ENCODE results near the gene TOR2A.

The TOR2A gene

DNA sequence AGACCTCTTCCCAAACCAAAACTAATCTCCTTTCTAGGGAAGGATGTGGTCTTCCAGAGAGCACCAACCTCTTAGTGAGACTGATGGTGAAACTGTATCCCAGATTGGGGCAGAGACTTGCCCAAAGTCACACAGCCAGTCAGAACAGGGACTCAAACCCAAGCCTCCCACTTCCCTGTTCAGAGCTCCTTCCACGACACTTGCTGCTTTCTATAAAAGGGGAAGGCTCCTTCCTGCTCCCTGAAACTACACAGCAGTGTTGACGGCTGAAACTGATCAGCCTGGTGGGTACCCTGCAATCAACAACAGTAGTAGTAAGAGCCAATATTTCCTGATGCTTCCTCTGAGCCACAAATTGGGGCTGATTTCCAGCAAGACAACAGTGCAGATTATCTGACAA, 1.5 kb downstream of the TOR2A start:
- DNase-seq (ENCODE audit: extremely low read depth, insufficient read length) = no peak
- H3K36me3 ChIP-seq (ENCODE audit: control insufficient read depth, insufficient read depth, low read length) = peaks cover 5% of the 10 kb centered on the region
- H3K27me3 ChIP-seq (replicated peaks; ENCODE audit: control insufficient read depth, insufficient read depth, low read length) = no peaks in the 10 kb centered on the region
- TF ChIP-seq, protein P1, sequence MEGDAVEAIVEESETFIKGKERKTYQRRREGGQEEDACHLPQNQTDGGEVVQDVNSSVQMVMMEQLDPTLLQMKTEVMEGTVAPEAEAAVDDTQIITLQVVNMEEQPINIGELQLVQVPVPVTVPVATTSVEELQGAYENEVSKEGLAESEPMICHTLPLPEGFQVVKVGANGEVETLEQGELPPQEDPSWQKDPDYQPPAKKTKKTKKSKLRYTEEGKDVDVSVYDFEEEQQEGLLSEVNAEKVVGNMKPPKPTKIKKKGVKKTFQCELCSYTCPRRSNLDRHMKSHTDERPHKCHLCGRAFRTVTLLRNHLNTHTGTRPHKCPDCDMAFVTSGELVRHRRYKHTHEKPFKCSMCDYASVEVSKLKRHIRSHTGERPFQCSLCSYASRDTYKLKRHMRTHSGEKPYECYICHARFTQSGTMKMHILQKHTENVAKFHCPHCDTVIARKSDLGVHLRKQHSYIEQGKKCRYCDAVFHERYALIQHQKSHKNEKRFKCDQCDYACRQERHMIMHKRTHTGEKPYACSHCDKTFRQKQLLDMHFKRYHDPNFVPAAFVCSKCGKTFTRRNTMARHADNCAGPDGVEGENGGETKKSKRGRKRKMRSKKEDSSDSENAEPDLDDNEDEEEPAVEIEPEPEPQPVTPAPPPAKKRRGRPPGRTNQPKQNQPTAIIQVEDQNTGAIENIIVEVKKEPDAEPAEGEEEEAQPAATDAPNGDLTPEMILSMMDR (IDR thresholded peaks at IDR 0.05; ENCODE audit: insufficient read depth, low read length, poor library complexity, severe bottlenecking) = no peak
- H3K4me3 ChIP-seq (replicated peaks; ENCODE audit: low read depth, low read length) = no peak overlapping the region

DNA sequence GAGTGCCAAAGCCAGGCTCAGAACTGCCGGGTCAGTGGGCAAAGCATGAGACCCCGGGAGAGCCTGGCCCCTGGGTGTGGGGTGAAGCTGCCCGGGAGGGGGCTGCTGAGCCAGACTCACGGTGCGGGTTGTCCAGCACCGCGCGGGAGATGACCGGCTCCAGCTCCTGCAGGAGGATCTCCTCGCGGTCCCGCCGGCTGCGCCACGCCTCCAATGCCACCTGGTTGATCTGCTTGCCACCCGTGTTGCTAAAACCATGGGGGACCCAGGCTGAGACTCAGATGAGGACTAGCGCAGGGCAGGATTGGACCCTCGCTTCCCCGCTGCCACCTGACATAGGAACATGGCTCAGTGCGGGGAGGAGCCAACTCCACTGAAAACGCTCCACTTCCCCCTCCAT, 2.6 kb downstream of the TOR2A start:
- Histone ChIP-seq H3K4me3 (replicated peaks; ENCODE audit: low read depth, low read length) (no peak overlapping the region), H3K27me3 (replicated peaks; ENCODE audit: control insufficient read depth, insufficient read depth, low read length) (no peaks in the 10 kb centered on the region), H3K36me3 (ENCODE audit: control insufficient read depth, insufficient read depth, low read length) (peaks cover 2% of the 10 kb centered on the region; the same call in 1 of the 2 replicates)
- DNase-seq (ENCODE audit: extremely low read depth, insufficient read length) = no peak
- TF ChIP-seq, protein P1 (IDR thresholded peaks at IDR 0.05; ENCODE audit: insufficient read depth, low read length, poor library complexity, severe bottlenecking) = no peak

DNA sequence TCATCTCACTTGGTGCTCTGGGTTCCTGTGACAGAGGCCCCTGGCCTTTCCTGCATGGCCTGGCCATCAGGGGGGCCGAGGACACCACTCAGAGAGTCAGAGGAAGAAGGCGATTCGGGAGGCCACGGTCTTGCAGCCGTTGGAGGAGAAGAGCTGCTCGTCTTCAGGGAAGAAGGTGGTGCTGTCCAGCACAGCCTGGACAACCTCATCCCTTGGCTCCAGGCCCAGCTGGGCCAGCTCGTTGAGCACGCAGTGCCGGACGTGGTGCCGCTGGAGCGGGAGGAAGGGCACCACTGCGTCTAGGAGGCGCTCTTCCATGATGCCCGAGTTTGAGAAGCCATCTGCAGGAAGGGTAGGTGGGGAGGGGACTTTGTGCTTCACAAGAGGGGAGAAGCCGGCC, 3.2 kb downstream of the TOR2A start:
- H3K27me3 ChIP-seq (replicated peaks; ENCODE audit: control insufficient read depth, insufficient read depth, low read length) = no peaks in the 10 kb centered on the region
- TF ChIP-seq, protein P1 (IDR thresholded peaks at IDR 0.05; ENCODE audit: insufficient read depth, low read length, poor library complexity, severe bottlenecking) = no peak
- H3K4me3 ChIP-seq (replicated peaks; ENCODE audit: low read depth, low read length) = no peak overlapping the region
- peaks cover 2% of the 10 kb centered on the region; the same call in 1 of the 2 replicates for H3K36me3 ChIP-seq (ENCODE audit: control insufficient read depth, insufficient read depth, low read length)
- no peak for DNase-seq (ENCODE audit: extremely low read depth, insufficient read length)

DNA sequence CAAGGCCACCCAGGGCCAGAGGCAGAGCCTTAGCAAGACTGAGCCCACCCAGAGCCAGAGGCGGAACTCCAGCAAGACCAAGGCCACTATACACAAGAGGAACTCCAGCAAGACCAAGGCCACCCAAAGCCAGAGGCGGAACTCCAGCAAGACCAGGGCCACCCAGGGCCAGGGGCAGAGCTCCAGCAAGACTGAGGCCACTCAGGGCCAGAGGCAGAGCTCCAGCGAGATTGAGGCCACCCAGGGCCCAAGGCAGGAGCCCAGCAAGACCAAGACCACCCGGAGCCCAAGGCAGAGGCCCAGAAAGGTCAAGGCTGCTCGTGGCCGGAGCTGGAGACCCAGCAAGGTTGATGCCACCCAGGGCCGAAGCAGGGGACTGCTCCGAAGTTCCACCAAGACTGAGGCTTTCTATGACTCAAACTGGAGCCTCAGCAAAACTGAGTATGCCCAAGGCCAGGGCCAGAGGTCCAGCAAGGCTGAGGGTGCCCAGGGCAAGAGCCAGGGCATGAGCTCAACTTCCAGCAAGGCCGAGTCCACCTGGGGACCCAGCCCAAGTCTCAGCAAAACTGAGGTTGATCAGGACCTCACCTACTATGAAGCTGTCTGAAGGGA, 4.2 kb downstream of the TOR2A start:
- TF ChIP-seq, protein P1 (IDR thresholded peaks at IDR 0.05; ENCODE audit: insufficient read depth, low read length, poor library complexity, severe bottlenecking) = no peak

DNA sequence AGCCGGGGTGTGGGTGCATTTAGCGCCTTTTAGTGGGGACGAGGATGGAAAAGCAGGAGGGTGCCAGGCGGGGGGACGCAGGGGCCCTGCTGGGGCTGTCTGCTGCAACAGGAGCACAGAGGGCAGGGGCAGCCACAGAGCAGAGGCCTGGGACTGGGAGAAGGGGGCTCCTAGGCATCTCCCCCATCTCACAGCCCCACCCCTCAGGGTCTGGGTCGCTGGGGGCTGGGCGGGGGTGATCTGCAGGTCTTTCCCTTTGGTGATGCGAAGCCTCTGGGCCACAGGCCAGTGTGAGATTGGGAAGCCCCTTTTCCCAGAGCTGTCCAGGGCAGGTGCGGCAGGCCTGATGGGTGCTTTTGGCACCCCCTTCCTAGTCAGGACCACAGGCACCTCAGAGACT, 4.8 kb downstream of the TOR2A start:
- no peak overlapping the region for H3K4me3 ChIP-seq (replicated peaks; ENCODE audit: low read depth, low read length)
- TF ChIP-seq, protein P1 (IDR thresholded peaks at IDR 0.05; ENCODE audit: insufficient read depth, low read length, poor library complexity, severe bottlenecking) = no peak
- no peaks in the 10 kb centered on the region for H3K27me3 ChIP-seq (replicated peaks; ENCODE audit: control insufficient read depth, insufficient read depth, low read length)
- DNase-seq (ENCODE audit: extremely low read depth, insufficient read length) = no peak
- peaks cover 2% of the 10 kb centered on the region; the same call in 1 of the 2 replicates for H3K36me3 ChIP-seq (ENCODE audit: control insufficient read depth, insufficient read depth, low read length)

More for the DNA sequence above, 4.2 kb downstream of the TOR2A start:
- Histone ChIP-seq H3K4me3 (replicated peaks; ENCODE audit: low read depth, low read length) (no peak overlapping the region), H3K36me3 (ENCODE audit: control insufficient read depth, insufficient read depth, low read length) (peaks cover 2% of the 10 kb centered on the region; the same call in 1 of the 2 replicates), H3K27me3 (replicated peaks; ENCODE audit: control insufficient read depth, insufficient read depth, low read length) (no peaks in the 10 kb centered on the region)
- no peak for DNase-seq (ENCODE audit: extremely low read depth, insufficient read length)
